WTC11 (cell line): Measurements from ENCODE around the gene WTAP. TPM values are rescaled to one million over a fixed set of nuclear protein-coding genes. Genes with fewer than 3 reads are reported as not detected.

ENCODE experiments used
- ATAC-seq: fragments of 200-7000 bp; cut with Tn5 transposase; 2 replicates; pipeline ENCODE4 v1.10.0; 2021; ENCODE audit warnings: mild to moderate bottlenecking, moderate library complexity
- CTCF ChIA-PET: fragments of 300-600 bp; sonication (Branson Sonifier 250); formaldehyde crosslinking; loops from one replicate; lab custom pipeline; 2021; ENCODE audit warnings: antibody characterized with exemption; lab: Charles Lee
- POLR2A ChIA-PET: fragments of 350-600 bp; sonication (Branson Sonifier 250); formaldehyde crosslinking; loops from one replicate; lab custom pipeline; 2021; ENCODE audit warnings: antibody characterized with exemption; lab: Charles Lee
- DNase-seq: peaks from one replicate; pipeline ENCODE4 v3.0.0; 2021; ENCODE audit warnings: low spot score
- H3K27ac Mint-ChIP-seq: 2 replicates; pipeline ENCODE4 v1.8.0; 2021; ENCODE audit warnings: mixed read lengths
- H3K27me3 Mint-ChIP-seq: 2 replicates; pipeline ENCODE4 v1.8.0; 2021; ENCODE audit warnings: low read depth, mild to moderate bottlenecking, moderate library complexity, mixed read lengths
- H3K36me3 Mint-ChIP-seq: 2 replicates; pipeline ENCODE4 v1.8.0; 2021; ENCODE audit warnings: mixed read lengths
- H3K4me1 Mint-ChIP-seq: 2 replicates; pipeline ENCODE4 v1.8.0; 2022; ENCODE audit warnings: mixed read lengths
- H3K4me3 Mint-ChIP-seq: 2 replicates; pipeline ENCODE4 v1.8.0; 2021; ENCODE audit warnings: mild to moderate bottlenecking, moderate library complexity, mixed read lengths
- H3K9me3 Mint-ChIP-seq: 2 replicates; pipeline ENCODE4 v1.8.0; 2021; ENCODE audit warnings: mixed read lengths
- ARID4B ChIP-seq: sonication (generic); formaldehyde crosslinking; IDR thresholded peaks from 2 replicates; pipeline ENCODE4 v1.8.0; 2023; ENCODE audit warnings: missing genetic modification reagents, mild to moderate bottlenecking, borderline replicate concordance
- CREB1 ChIP-seq: sonication (generic); formaldehyde crosslinking; IDR thresholded peaks from 2 replicates; pipeline ENCODE4 v1.8.0; 2023; ENCODE audit warnings: mild to moderate bottlenecking, missing genetic modification reagents
- CREM ChIP-seq: sonication (generic); formaldehyde crosslinking; IDR thresholded peaks from 2 replicates; pipeline ENCODE4 v1.8.1; 2022; ENCODE audit warnings: mild to moderate bottlenecking, missing genetic modification reagents, moderate library complexity
- FOXP4 ChIP-seq: sonication (generic); formaldehyde crosslinking; IDR thresholded peaks from 2 replicates; pipeline ENCODE4 v1.8.0; 2022; ENCODE audit warnings: mild to moderate bottlenecking, missing genetic modification reagents
- GABPB1 ChIP-seq: sonication (generic); formaldehyde crosslinking; IDR thresholded peaks from 2 replicates; pipeline ENCODE4 v1.8.1; 2023; ENCODE audit warnings: mild to moderate bottlenecking, missing genetic modification reagents
- IRF2 ChIP-seq: sonication (generic); formaldehyde crosslinking; IDR thresholded peaks from 2 replicates; pipeline ENCODE4 v1.8.0; 2022; ENCODE audit warnings: low read depth, missing genetic modification reagents, borderline replicate concordance
- KAT7 ChIP-seq: sonication (generic); formaldehyde crosslinking; IDR thresholded peaks from 2 replicates; pipeline ENCODE4 v1.8.1; 2023; ENCODE audit warnings: missing genetic modification reagents, mild to moderate bottlenecking, borderline replicate concordance
- MYBL2 ChIP-seq: sonication (generic); formaldehyde crosslinking; IDR thresholded peaks from 2 replicates; pipeline ENCODE4 v1.8.1; 2023; ENCODE audit warnings: mild to moderate bottlenecking, moderate library complexity, missing genetic modification reagents
- NFYB ChIP-seq: sonication (generic); formaldehyde crosslinking; conservative IDR thresholded peaks from 2 replicates; pipeline ENCODE4 v1.8.0; 2022; ENCODE audit warnings: low read depth, missing genetic modification reagents
- NR1H2 ChIP-seq: sonication (generic); formaldehyde crosslinking; IDR thresholded peaks from 2 replicates; pipeline ENCODE4 v1.9.0; 2021; ENCODE audit warnings: mild to moderate bottlenecking, moderate library complexity, missing genetic modification reagents
- PREB ChIP-seq: sonication (generic); formaldehyde crosslinking; IDR thresholded peaks from 2 replicates; pipeline ENCODE4 v1.8.1; 2022; ENCODE audit warnings: mild to moderate bottlenecking, missing genetic modification reagents, moderate library complexity, borderline replicate concordance
- ZNF219 ChIP-seq: sonication (generic); formaldehyde crosslinking; IDR thresholded peaks from 2 replicates; pipeline ENCODE4 v1.8.0; 2023; ENCODE audit warnings: missing genetic modification reagents, mild to moderate bottlenecking, borderline replicate concordance
- total RNA-seq: library from RNA; stranded (reverse); gene quantifications from 3 replicates; pipeline ENCODE4 v1.2.3, GENCODE V29; 2021

WTAP gene
- total RNA-seq, 1 experiment from 2014 or later: 88.8 TPM

- no peak for TF ChIP-seq PREB (CRISPR knock-in tag)
Observed at GRCh38 chr6:159761129-159761872, 34.0 kb downstream of the WTAP start (continued).

GRCh38 chr6:159761873-159762680 lies 34.8 kb downstream of the WTAP start, which contains the start of gene ACAT2:
Gene ACAT2 (plus strand): TSS chr6:159762045. CDS start chr6:159762088, 43 bp downstream.
- Mint-ChIP-seq H3K9me3 (no peaks in the 10 kb centered on the region), H3K4me3 (peak within 1 kb of the TSS; percentile 81), H3K27ac (peak within 1 kb of the TSS; percentile 97), H3K27me3 (no peaks in the 10 kb centered on the region; the same call in 1 of the 2 replicates), H3K4me1 (peaks cover 34% of the 10 kb centered on the region), H3K36me3 (peaks cover 53% of the 10 kb centered on the region)
- ATAC-seq (peak; percentile 92), DNase-seq (peak; percentile 93)
- TF ChIP-seq ZNF219 (no peak), ARID4B (CRISPR knock-in tag) (peak; percentile 24; the same call in 1 of the 2 replicates), FOXP4 (CRISPR knock-in tag) (peak; percentile 60; the same call in 1 of the 2 replicates), CREB1 (CRISPR knock-in tag) (peak; percentile 58; the same call in 1 of the 2 replicates), NR1H2 (CRISPR knock-in tag) (no peak), MYBL2 (CRISPR knock-in tag) (no peak), NFYB (CRISPR knock-in tag) (peak; percentile 94), GABPB1 (CRISPR knock-in tag) (peak; percentile 37; the same call in 1 of the 2 replicates), CREM (CRISPR knock-in tag) (0 out of 2 replicates have a peak, but pooled peaks have one; percentile 14), IRF2 (no peak), KAT7 (CRISPR knock-in tag) (0 out of 2 replicates have a peak, but pooled peaks have one; percentile 48)
- ChIA-PET POLR2A (interaction anchor here (0.6 to 2.2 kb wide), 6 partner anchors 26 to 104 kb away, joined by 3 to 10 read pairs (median 4); partner anchors contain the start of genes MRPL18, TCP1 and WTAP), CTCF (interaction anchor here (0.5 kb wide), 1 partner anchor 28 kb away, joined by 3 read pairs; the partner anchor contains the start of gene MRPL18)
